KOPT-K1 (cell line): Measurements from ENCODE around the gene KCNQ5.

Experiments
- H3K27ac ChIP-seq: fragments of 200-600 bp; sonication (generic); 2 replicates; pipeline ENCODE4 v1.5.1; 2016; ENCODE audit warnings: antibody characterized with exemption, mild to moderate bottlenecking, low read depth, low read length; ENCODE audit not compliant: poor library complexity, severe bottlenecking
- H3K36me3 ChIP-seq: fragments of 200-600 bp; sonication (generic); 2 replicates; pipeline ENCODE4 v1.5.1; 2017; ENCODE audit warnings: antibody characterized with exemption, mild to moderate bottlenecking, low read length, moderate library complexity; ENCODE audit not compliant: insufficient read depth
- H3K9me3 ChIP-seq: fragments of 200-600 bp; sonication (generic); 2 replicates; pipeline ENCODE4 v1.5.1; 2017; ENCODE audit warnings: antibody characterized with exemption, low read length, mild to moderate bottlenecking; ENCODE audit not compliant: insufficient read depth, poor library complexity, severe bottlenecking

KCNQ5 gene

DNA sequence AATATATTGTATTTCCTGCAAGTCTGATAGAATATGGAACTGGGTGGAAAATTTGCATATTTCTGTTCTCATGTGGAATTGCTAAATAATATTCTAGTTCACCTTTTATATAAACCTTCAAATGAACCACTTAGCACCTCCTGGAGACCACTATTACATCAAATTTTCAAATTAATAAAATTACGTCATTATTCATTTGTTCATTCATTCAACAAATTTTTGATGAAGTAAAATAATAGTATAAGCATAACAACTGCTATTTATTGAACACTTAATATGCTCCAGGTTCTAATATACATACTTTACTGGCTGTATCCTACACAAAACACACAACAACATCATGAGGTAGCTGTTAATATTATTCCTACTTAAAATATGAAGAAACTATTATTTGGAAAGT lies 215.1 kb downstream of the KCNQ5 start:
- Histone ChIP-seq H3K27ac (no peak overlapping the region), H3K9me3 (no peaks in the 10 kb centered on the region), H3K36me3 (no peaks in the 10 kb centered on the region)

- Histone ChIP-seq H3K27ac (no peak overlapping the region), H3K36me3 (no peaks in the 10 kb centered on the region), H3K9me3 (no peaks in the 10 kb centered on the region)
These were observed 219.3 kb downstream of the KCNQ5 start for GRCh38 chr6:72841195-72841594.

- no peak overlapping the region for H3K27ac ChIP-seq
- H3K36me3 ChIP-seq = no peaks in the 10 kb centered on the region
- no peaks in the 10 kb centered on the region for H3K9me3 ChIP-seq
These were observed 220.3 kb downstream of the KCNQ5 start for GRCh38 chr6:72842140-72842539.

DNA sequence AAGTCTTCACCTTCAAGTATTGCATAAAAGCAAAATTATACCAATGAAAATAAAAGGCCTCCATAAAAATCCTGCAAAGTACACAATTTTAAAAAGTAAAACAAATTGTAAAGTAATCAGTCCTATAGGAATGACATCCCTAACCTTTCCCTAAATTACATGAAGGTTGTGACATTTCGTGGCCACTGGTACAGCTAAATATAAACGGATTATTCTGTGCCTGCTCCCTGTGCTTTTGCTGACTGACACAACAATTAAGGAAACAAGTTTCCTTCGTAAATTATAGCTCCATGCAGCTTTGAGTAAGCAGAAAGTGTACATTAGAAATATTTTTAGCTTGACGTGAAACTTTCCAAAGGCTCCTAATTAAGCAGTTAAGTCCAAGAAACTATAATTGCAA lies 222.8 kb downstream of the KCNQ5 start:
- H3K9me3 ChIP-seq = no peaks in the 10 kb centered on the region
- no peak overlapping the region for H3K27ac ChIP-seq
- H3K36me3 ChIP-seq = no peaks in the 10 kb centered on the region

DNA sequence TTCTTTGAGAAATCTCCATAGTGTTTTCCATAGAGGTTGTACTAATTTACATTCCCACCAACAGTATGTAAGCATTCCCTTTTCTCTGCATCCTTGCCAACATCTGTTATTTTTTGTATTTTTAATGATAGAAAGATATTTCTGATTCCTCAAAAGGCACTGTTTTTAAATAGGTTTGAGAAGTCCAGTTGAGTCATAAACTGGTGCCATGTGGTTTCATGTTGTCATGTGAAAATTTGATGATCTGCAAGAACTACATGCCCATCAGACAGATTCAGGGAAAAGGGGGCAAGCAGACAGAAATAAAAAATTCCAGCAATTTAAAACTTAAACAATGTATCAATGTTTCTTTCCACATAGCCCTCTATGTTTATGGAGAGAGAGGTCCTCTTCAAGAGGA lies 227.5 kb downstream of the KCNQ5 start:
- Histone ChIP-seq H3K9me3 (no peaks in the 10 kb centered on the region), H3K27ac (no peak overlapping the region)

GRCh38 chr6:72850040-72850439 lies 228.2 kb downstream of the KCNQ5 start:
- Histone ChIP-seq H3K9me3 (no peaks in the 10 kb centered on the region), H3K36me3 (no peaks in the 10 kb centered on the region), H3K27ac (no peak overlapping the region)

More for the DNA sequence above, 227.5 kb downstream of the KCNQ5 start:
- H3K36me3 ChIP-seq = no peaks in the 10 kb centered on the region

GRCh38 chr6:72850469-72850868 lies 228.6 kb downstream of the KCNQ5 start:
- Histone ChIP-seq H3K36me3 (no peaks in the 10 kb centered on the region), H3K27ac (no peak overlapping the region), H3K9me3 (no peaks in the 10 kb centered on the region)

DNA sequence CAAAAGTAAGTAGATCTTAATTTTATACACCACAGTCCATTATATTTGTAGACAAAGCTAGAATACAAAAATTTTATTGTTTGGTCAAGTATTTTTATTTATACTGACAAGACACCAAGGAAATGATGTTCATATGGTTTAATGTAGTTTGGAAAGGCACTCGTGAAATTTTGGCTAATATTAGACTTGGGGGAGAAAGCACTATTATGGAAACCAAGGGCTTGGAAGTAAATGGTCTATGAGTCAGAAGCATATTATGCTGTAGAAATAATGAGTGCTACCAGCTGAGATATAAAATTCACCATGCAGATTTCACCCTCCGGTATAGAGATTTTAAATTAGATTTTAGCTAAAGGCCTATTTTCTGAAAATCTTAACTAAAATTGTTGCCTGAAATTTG lies 233.6 kb downstream of the KCNQ5 start:
- Histone ChIP-seq H3K36me3 (no peaks in the 10 kb centered on the region), H3K27ac (no peak overlapping the region), H3K9me3 (no peaks in the 10 kb centered on the region)

- no peak overlapping the region for H3K27ac ChIP-seq
- H3K36me3 ChIP-seq = no peaks in the 10 kb centered on the region
- no peaks in the 10 kb centered on the region for H3K9me3 ChIP-seq
These were observed 234.9 kb downstream of the KCNQ5 start for GRCh38 chr6:72856801-72857200.

DNA sequence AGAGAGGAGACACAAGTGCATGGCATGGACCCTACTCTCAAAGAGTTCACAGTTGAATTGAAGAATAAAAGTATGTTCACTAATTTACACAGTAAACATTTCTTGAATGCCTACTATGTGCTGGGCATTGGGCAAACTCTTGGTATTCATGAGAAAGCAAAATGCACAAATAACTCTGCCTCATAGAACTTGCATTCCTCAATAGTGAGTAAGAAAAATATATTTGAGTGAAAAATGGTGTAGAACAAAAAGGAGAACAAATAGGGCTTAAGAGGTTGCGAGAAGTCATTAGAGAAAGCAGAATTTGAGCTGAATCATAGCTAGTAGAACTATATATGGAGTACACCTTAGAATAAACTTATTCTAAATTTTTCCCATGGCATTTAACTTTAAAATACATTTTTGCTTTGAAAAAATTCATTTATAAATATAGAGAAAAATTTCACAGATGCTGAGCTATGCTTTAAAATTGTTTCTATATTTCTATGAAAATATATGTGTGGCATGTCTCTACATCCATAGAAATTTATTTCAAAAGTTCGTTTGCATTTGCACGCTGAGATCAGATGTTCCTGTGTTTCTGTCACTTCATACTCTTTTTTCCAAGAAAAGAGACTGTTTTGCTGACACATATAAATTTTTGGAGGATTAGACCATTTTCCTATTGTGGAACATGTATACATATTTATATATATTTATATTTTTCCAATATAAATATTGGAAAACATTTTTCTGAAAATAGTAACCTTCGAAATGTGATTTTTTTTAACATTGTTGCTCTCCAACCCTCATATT lies 236.1 kb downstream of the KCNQ5 start:
- Histone ChIP-seq H3K9me3 (no peaks in the 10 kb centered on the region), H3K27ac (no peak overlapping the region), H3K36me3 (no peaks in the 10 kb centered on the region)

DNA sequence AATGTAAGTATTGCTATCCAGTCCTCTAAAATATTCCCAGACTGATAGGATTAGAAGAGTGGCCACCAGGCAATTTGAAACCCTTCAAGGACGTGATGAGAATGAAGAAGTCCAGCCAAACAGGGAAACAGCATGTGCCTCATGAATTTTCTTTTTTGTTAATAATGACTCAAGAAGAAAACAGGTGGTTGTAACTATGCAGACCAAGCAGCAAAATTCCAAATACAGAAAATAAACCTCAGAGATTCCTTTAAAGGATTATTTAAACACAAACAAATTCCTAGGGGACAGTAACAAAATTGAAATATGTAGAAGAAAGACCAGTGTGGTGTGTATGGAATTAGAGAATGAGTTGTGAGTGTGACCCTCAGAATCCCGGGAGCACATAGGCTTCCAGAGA lies 239.2 kb downstream of the KCNQ5 start:
- Histone ChIP-seq H3K36me3 (no peaks in the 10 kb centered on the region), H3K9me3 (no peaks in the 10 kb centered on the region), H3K27ac (no peak overlapping the region)

DNA sequence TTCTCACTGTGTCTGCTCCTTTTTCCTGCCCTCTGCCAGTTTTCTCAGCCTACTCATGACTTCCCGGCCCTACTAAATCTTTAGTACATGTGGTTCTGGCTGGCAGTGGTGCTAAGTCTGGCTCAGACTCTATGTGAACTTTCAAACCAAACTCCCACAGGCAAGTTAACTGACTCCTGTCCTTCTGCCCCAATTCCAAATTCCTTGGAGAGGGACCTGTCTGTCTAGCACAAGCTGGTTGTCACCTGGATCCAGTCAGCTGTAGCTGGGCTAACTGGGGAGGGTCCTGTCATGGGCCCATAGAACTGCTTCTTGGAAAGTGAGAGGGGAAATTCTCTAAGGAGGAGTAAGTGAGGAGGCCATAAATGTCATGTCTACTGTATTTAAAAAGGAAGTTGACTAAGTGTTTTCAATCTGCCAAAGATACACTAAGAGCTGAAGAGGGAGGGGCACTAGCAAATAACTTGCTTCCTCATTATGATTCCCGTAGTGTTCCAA lies 240.1 kb downstream of the KCNQ5 start:
- Histone ChIP-seq H3K36me3 (no peaks in the 10 kb centered on the region), H3K9me3 (no peaks in the 10 kb centered on the region), H3K27ac (no peak overlapping the region)

GRCh38 chr6:72863131-72863530 lies 241.3 kb downstream of the KCNQ5 start:
- Histone ChIP-seq H3K9me3 (no peaks in the 10 kb centered on the region), H3K36me3 (no peaks in the 10 kb centered on the region), H3K27ac (no peak overlapping the region)

DNA sequence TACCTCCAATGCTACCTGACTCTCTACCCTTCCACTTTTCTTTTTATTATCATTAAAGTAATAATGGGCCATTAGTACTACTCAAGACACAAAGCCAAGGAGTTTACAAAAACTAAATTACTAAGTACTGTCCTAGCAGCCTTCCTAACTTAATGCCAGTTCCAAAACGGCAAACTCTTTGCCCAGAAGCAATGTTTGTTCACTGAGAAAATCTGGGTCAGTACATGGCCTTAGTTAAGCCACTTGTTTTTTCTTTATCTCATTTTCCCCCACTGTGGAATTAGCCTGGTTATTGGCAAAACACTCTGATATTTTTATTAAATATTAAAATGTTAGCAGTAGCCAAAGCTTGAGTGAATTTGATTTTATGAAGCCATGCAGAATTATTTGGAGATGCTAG lies 242.4 kb downstream of the KCNQ5 start:
- no peaks in the 10 kb centered on the region for H3K36me3 ChIP-seq
- H3K9me3 ChIP-seq = no peaks in the 10 kb centered on the region
- H3K27ac ChIP-seq = no peak overlapping the region

GRCh38 chr6:72864799-72865198 lies 242.9 kb downstream of the KCNQ5 start:
- Histone ChIP-seq H3K36me3 (no peaks in the 10 kb centered on the region), H3K9me3 (no peaks in the 10 kb centered on the region), H3K27ac (no peak overlapping the region)

- Histone ChIP-seq H3K9me3 (no peaks in the 10 kb centered on the region), H3K36me3 (no peaks in the 10 kb centered on the region), H3K27ac (no peak overlapping the region)
These were observed 243.6 kb downstream of the KCNQ5 start for GRCh38 chr6:72865467-72865866.
